DND-41 (cell line): ENCODE measurements around the gene CHRM4.

Source experiments
- ATAC-seq: fragments of 200-7000 bp; cut with Tn5 transposase; 3 replicates; pipeline ENCODE4 v1.9.1; 2021; ENCODE audit warnings: low read depth; ENCODE audit not compliant: insufficient read depth
- DNase-seq: peaks from one replicate; pipeline ENCODE4 v3.0.0-alpha.2; 2020
- H2AFZ ChIP-seq: 2 replicates; pipeline ENCODE4 v1.6.0; 2012; ENCODE audit warnings: low read depth, low read length
- H3K27ac ChIP-seq: 2 replicates; pipeline ENCODE4 v1.5.1; 2012; ENCODE audit warnings: low read length, inconsistent platforms
- H3K27me3 ChIP-seq: fragments of 200-600 bp; sonication (generic); 2 replicates; pipeline ENCODE4 v1.6.0; 2012; ENCODE audit warnings: low read length, mild to moderate bottlenecking, inconsistent platforms; ENCODE audit not compliant: insufficient read depth, poor library complexity
- H3K36me3 ChIP-seq: 2 replicates; pipeline ENCODE4 v1.5.1; 2012; ENCODE audit warnings: low read length, inconsistent platforms; ENCODE audit not compliant: insufficient read depth
- H3K4me1 ChIP-seq: 2 replicates; pipeline ENCODE4 v1.5.1; 2012; ENCODE audit warnings: mild to moderate bottlenecking, low read length; ENCODE audit not compliant: insufficient read depth
- H3K4me2 ChIP-seq: 2 replicates; pipeline ENCODE4 v1.6.0; 2012; ENCODE audit warnings: mild to moderate bottlenecking, moderate library complexity, low read length, inconsistent platforms; ENCODE audit not compliant: insufficient read depth
- H3K4me3 ChIP-seq, 2 experiments: fragments of 200-600 bp in 1 of 2; shearing (Covaris generic) in 1 of 2; 2 replicates each; pipeline ENCODE4 v1.5.1; 2012 to 2016; ENCODE audit warnings: inconsistent platforms in 2 of 2, low read length in 2 of 2, mild to moderate bottlenecking in 2 of 2, low read depth in 1 of 2, moderate library complexity in 1 of 2
- H3K79me2 ChIP-seq: 2 replicates; pipeline ENCODE4 v1.6.0; 2012; ENCODE audit warnings: low read length, inconsistent platforms; ENCODE audit not compliant: insufficient read depth
- H3K9ac ChIP-seq: 2 replicates; pipeline ENCODE4 v1.6.0; 2012; ENCODE audit warnings: low read depth, mild to moderate bottlenecking, inconsistent platforms, low read length, moderate library complexity
- H3K9me3 ChIP-seq: 2 replicates; pipeline ENCODE4 v1.5.1; 2012; ENCODE audit warnings: low read length, moderate library complexity, mild to moderate bottlenecking, inconsistent platforms; ENCODE audit not compliant: insufficient read depth, severe bottlenecking
- H4K20me1 ChIP-seq: 2 replicates; pipeline ENCODE4 v1.6.0; 2012; ENCODE audit warnings: low read length; ENCODE audit not compliant: insufficient read depth
- EZH2 ChIP-seq: IDR thresholded peaks from 3 replicates; pipeline ENCODE4 v1.6.1; 2012; ENCODE audit warnings: borderline replicate concordance, low read depth, mild to moderate bottlenecking, moderate library complexity, low read length, inconsistent platforms; ENCODE audit not compliant: severe bottlenecking
- TF ChIP-seq, protein P1 (sequence below): IDR thresholded peaks from 2 replicates; pipeline ENCODE4 v1.5.1; 2012; ENCODE audit warnings: borderline replicate concordance, low read length, moderate library complexity, mild to moderate bottlenecking; ENCODE audit not compliant: poor library complexity, severe bottlenecking; ENCODE audit errors: extremely low read depth

CHRM4 gene

GRCh38 chr11:46404476-46405017, 13.0 kb upstream of the CHRM4 start:
- Histone ChIP-seq H3K27ac (no peak overlapping the region), H2AFZ (no peak overlapping the region), H3K9me3 (no peaks in the 10 kb centered on the region), H3K27me3 (no peaks in the 10 kb centered on the region), H3K4me1 (no peaks in the 10 kb centered on the region), H3K79me2 (no peaks in the 10 kb centered on the region), H3K9ac (no peak overlapping the region), H4K20me1 (peaks cover 8% of the 10 kb centered on the region), H3K36me3 (peaks cover 77% of the 10 kb centered on the region), H3K4me2 (no peak overlapping the region), H3K4me3 (no peak overlapping the region)
- TF ChIP-seq, protein P1, sequence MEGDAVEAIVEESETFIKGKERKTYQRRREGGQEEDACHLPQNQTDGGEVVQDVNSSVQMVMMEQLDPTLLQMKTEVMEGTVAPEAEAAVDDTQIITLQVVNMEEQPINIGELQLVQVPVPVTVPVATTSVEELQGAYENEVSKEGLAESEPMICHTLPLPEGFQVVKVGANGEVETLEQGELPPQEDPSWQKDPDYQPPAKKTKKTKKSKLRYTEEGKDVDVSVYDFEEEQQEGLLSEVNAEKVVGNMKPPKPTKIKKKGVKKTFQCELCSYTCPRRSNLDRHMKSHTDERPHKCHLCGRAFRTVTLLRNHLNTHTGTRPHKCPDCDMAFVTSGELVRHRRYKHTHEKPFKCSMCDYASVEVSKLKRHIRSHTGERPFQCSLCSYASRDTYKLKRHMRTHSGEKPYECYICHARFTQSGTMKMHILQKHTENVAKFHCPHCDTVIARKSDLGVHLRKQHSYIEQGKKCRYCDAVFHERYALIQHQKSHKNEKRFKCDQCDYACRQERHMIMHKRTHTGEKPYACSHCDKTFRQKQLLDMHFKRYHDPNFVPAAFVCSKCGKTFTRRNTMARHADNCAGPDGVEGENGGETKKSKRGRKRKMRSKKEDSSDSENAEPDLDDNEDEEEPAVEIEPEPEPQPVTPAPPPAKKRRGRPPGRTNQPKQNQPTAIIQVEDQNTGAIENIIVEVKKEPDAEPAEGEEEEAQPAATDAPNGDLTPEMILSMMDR: no peak
- no peak for TF ChIP-seq EZH2
- no peak for DNase-seq
- ATAC-seq: no peak

- ATAC-seq (no peak), DNase-seq (no peak)
- Histone ChIP-seq H3K4me2 (no peak overlapping the region), H3K9me3 (no peaks in the 10 kb centered on the region), H2AFZ (no peak overlapping the region), H3K79me2 (no peaks in the 10 kb centered on the region), H3K4me1 (no peaks in the 10 kb centered on the region), H3K27me3 (no peaks in the 10 kb centered on the region), H4K20me1 (peaks cover 8% of the 10 kb centered on the region), H3K9ac (no peak overlapping the region), H3K4me3 (no peak overlapping the region), H3K27ac (no peak overlapping the region), H3K36me3 (peaks cover 68% of the 10 kb centered on the region)
- TF ChIP-seq EZH2: no peak
- TF ChIP-seq, protein P1: no peak
These were observed 11.7 kb upstream of the CHRM4 start for GRCh38 chr11:46402957-46403902.

DNA sequence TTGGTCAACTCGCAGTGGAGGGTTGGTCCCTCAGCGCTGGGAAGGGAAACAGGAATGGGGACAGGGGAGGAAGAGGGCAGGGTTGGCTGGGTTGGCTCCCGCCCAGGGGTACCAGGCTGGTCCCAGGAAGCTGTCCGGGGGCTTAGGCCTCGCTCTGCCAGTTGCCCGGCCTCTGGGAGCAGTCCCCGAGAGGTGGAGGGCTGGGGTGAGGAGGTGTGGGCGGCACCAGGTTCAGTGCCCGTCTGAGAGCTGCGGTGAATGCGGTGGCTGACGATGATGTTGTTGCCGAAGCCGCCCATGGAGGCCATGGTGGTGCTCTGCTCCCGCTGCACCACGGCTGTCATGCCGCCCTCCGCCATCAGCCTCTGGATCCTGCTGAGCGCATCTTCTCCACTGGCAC, 6.0 kb upstream of the CHRM4 start:
- no peaks in the 10 kb centered on the region for H3K79me2 ChIP-seq
- no peak overlapping the region for H3K4me2 ChIP-seq
- H3K4me1 ChIP-seq: no peaks in the 10 kb centered on the region
- no peak overlapping the region for H2AFZ ChIP-seq
- H3K27me3 ChIP-seq: no peaks in the 10 kb centered on the region
- no peak overlapping the region for H3K4me3 ChIP-seq
- DNase-seq: no peak
- TF ChIP-seq, protein P1: no peak
- TF ChIP-seq EZH2: no peak
- ATAC-seq: no peak
- no peak overlapping the region for H3K27ac ChIP-seq
- peaks cover 50% of the 10 kb centered on the region for H3K36me3 ChIP-seq
- no peak overlapping the region for H3K9ac ChIP-seq
- no peaks in the 10 kb centered on the region for H3K9me3 ChIP-seq
- H4K20me1 ChIP-seq: peaks cover 31% of the 10 kb centered on the region
